ENCODE results near the gene TMEM190. TPM values are rescaled to one million over a fixed set of nuclear protein-coding genes. Genes with fewer than 3 reads are reported as not detected.
A peak's percentile ranks its signal among the peaks of the same experiment; 100 is the strongest.
"Not testable (repeated sequence)": the region's sequence is repeated elsewhere in the genome, so short reads cannot be mapped to it uniquely, and the experiment has no call there.

Gene TMEM190
- total and polyA plus RNA-seq, 2 donors (not counting 3 experiments of a cell fraction or from before 2014, with no cell fraction given) = not detected

GRCh38 chr19:55419624-55420236, 43.1 kb downstream of the TMEM190 start:
- Histone ChIP-seq H3K9me3 (replicated peaks; ENCODE audit: control insufficient read depth, insufficient read depth, low read length) (no peaks in the 10 kb centered on the region), H3K4me1 (ENCODE audit: control insufficient read depth, extremely low read depth, insufficient read depth, low read length) (no peaks in the 10 kb centered on the region), H3K9ac (replicated peaks; ENCODE audit: extremely low read depth, insufficient read depth, low read length) (no peak overlapping the region), H3K27ac (ENCODE audit: insufficient read depth, low read depth, low read length) (no peak overlapping the region), H3K36me3 (ENCODE audit: control insufficient read depth in 2 of 2, extremely low read depth in 1 of 2, insufficient read depth in 2 of 2, low read length in 2 of 2) (no peaks in the 10 kb centered on the region), H3K9me1 (replicated peaks; ENCODE audit: control insufficient read depth, extremely low read depth, insufficient read depth, low read length) (no peaks in the 10 kb centered on the region), H2AFZ (ENCODE audit: low read depth, low read length) (no peak overlapping the region), H4K20me1 (replicated peaks; ENCODE audit: control insufficient read depth, extremely low read depth, insufficient read depth, low read length) (no peaks in the 10 kb centered on the region), H3K79me2 (ENCODE audit: control insufficient read depth, insufficient read depth, low read length) (no peaks in the 10 kb centered on the region), H3K4me2 (ENCODE audit: insufficient read depth, low read length) (no peak overlapping the region), H3K4me3 (replicated peaks in 1 of 3; ENCODE audit: insufficient read depth in 1 of 3, low read depth in 1 of 3, low read length in 3 of 3) (no peak overlapping the region), H3K27me3 (ENCODE audit: control insufficient read depth in 2 of 2, insufficient read depth in 2 of 2, low read length in 2 of 2) (peaks cover 0 to 8% of the 10 kb centered on the region in 2 experiments)
- intact Hi-C loops (cut with micrococcal nuclease) = loop anchor here (2.0 kb wide), 2 partner anchors 85 to 127 kb away; no protein-coding TSS in a partner anchor
- no TSS peak for BruUV-seq (replicated peaks)
- DNase-seq (ENCODE audit: low read depth, low spot score) = no peak
- no peak for TF ChIP-seq CTCF (IDR thresholded peaks at IDR 0.05; ENCODE audit: extremely low read depth in 1 of 2, insufficient read depth in 1 of 2, low read depth in 1 of 2, low read length in 2 of 2)
- TF ChIP-seq POLR2AphosphoS5 (IDR thresholded peaks at IDR 0.05; ENCODE audit: insufficient read depth, low read depth, low read length) = no peak
- no peak for TF ChIP-seq FOS (IDR thresholded peaks at IDR 0.05; ENCODE audit: borderline replicate concordance, insufficient read depth, low read length)
- no peak for TF ChIP-seq POLR2A (IDR thresholded peaks at IDR 0.05; ENCODE audit: low read depth, low read length)
- no peak for TF ChIP-seq MYC (IDR thresholded peaks at IDR 0.05; ENCODE audit: low read depth, low read length)
- dilution Hi-C loops (cut with MboI; ENCODE audit: extremely low pct_ligation_motif_present, low sequenced_read_pairs) = no loop called here
- CTCF ChIA-PET = interaction anchor here (0.8 to 4.5 kb wide), 8 partner anchors 34 to 283 kb away, joined by 3 to 69 read pairs (median 6); no protein-coding TSS in a partner anchor
- FAIRE-seq = no peak
- POLR2A ChIA-PET = interaction anchor here (1.0 kb wide), 1 partner anchor 12 kb away, joined by 3 read pairs; the partner anchor contains the start of gene UBE2S

GRCh38 chr19:55421281-55421680, 44.7 kb downstream of the TMEM190 start:
- H3K4me1 ChIP-seq (ENCODE audit: control insufficient read depth, extremely low read depth, insufficient read depth, low read length); H3K9me1 ChIP-seq (replicated peaks; ENCODE audit: control insufficient read depth, extremely low read depth, insufficient read depth, low read length); dilution Hi-C loops (cut with MboI; ENCODE audit: extremely low pct_ligation_motif_present, low sequenced_read_pairs); H3K4me2 ChIP-seq (ENCODE audit: insufficient read depth, low read length); H3K4me3 ChIP-seq (replicated peaks in 1 of 3; ENCODE audit: insufficient read depth in 1 of 3, low read depth in 1 of 3, low read length in 3 of 3); H3K27ac ChIP-seq (ENCODE audit: insufficient read depth, low read depth, low read length); DNase-seq (ENCODE audit: low read depth, low spot score); BruUV-seq (replicated peaks); intact Hi-C loops (cut with micrococcal nuclease); H3K9ac ChIP-seq (replicated peaks; ENCODE audit: extremely low read depth, insufficient read depth, low read length); H3K36me3 ChIP-seq (ENCODE audit: control insufficient read depth in 2 of 2, extremely low read depth in 1 of 2, insufficient read depth in 2 of 2, low read length in 2 of 2); H2AFZ ChIP-seq (ENCODE audit: low read depth, low read length); POLR2A ChIA-PET; H3K79me2 ChIP-seq (ENCODE audit: control insufficient read depth, insufficient read depth, low read length); H3K9me3 ChIP-seq (replicated peaks; ENCODE audit: control insufficient read depth, insufficient read depth, low read length); H4K20me1 ChIP-seq (replicated peaks; ENCODE audit: control insufficient read depth, extremely low read depth, insufficient read depth, low read length): not testable (repeated sequence)
- peak; percentile 48 for FAIRE-seq
- CTCF ChIA-PET = interaction anchor here (4.5 kb wide), 1 partner anchor 280 kb away, joined by 69 read pairs; no protein-coding TSS in a partner anchor
- peaks cover 0 to 10% of the 10 kb centered on the region in 2 experiments for H3K27me3 ChIP-seq (ENCODE audit: control insufficient read depth in 2 of 2, insufficient read depth in 2 of 2, low read length in 2 of 2)

All from endothelial cell of umbilical vein (primary cell).